Glutamatergic neuron (in vitro differentiated cells): ENCODE measurements around the gene MRPL36. TPM values are rescaled to one million over a fixed set of nuclear protein-coding genes. Genes with fewer than 3 reads are reported as not detected.
A peak's percentile ranks its signal among the peaks of the same experiment; 100 is the strongest.

Source experiments
- DNase-seq: peaks from one replicate; pipeline ENCODE4 v3.0.0; 2022
- H3K27ac Mint-ChIP-seq: one replicate; pipeline ENCODE4 v1.8.0; 2020; ENCODE audit warnings: mild to moderate bottlenecking, mixed read lengths, inconsistent platforms; ENCODE audit not compliant: unreplicated experiment
- H3K27me3 Mint-ChIP-seq: one replicate; pipeline ENCODE4 v1.8.0; 2020; ENCODE audit warnings: mild to moderate bottlenecking, moderate library complexity, mixed read lengths, inconsistent platforms; ENCODE audit not compliant: unreplicated experiment
- H3K36me3 Mint-ChIP-seq: one replicate; pipeline ENCODE4 v1.8.0; 2020; ENCODE audit warnings: mild to moderate bottlenecking, mixed read lengths, inconsistent platforms; ENCODE audit not compliant: unreplicated experiment
- H3K4me1 Mint-ChIP-seq: one replicate; pipeline ENCODE4 v1.8.0; 2020; ENCODE audit warnings: mild to moderate bottlenecking, low read depth, mixed read lengths, inconsistent platforms; ENCODE audit not compliant: unreplicated experiment
- H3K4me3 Mint-ChIP-seq: one replicate; pipeline ENCODE4 v1.8.0; 2020; ENCODE audit warnings: mild to moderate bottlenecking, mixed read lengths, inconsistent platforms; ENCODE audit not compliant: unreplicated experiment
- H3K9me3 Mint-ChIP-seq: one replicate; pipeline ENCODE4 v1.8.0; 2020; ENCODE audit warnings: mild to moderate bottlenecking, moderate library complexity, mixed read lengths, inconsistent platforms; ENCODE audit not compliant: unreplicated experiment
- total RNA-seq: library from RNA; stranded (reverse); fragmentation: NEBNext Ultra II Directional; extraction: Animal tissue kit (Norgen Biotek cat#: 25700); gene quantifications from one replicate; pipeline ENCODE4 v1.2.1, GENCODE V29; 2021; ENCODE audit not compliant: unreplicated experiment
- TF ChIP-seq, protein P1 (sequence below): fragments of 200-600 bp; sonication (generic); IDR thresholded peaks from one replicate; pipeline ENCODE4 v1.5.0; 2021; ENCODE audit not compliant: partially characterized antibody, unreplicated experiment

MRPL36 gene
- total RNA-seq, 1 donor from 2014 or later, result 40.0 TPM

DNA sequence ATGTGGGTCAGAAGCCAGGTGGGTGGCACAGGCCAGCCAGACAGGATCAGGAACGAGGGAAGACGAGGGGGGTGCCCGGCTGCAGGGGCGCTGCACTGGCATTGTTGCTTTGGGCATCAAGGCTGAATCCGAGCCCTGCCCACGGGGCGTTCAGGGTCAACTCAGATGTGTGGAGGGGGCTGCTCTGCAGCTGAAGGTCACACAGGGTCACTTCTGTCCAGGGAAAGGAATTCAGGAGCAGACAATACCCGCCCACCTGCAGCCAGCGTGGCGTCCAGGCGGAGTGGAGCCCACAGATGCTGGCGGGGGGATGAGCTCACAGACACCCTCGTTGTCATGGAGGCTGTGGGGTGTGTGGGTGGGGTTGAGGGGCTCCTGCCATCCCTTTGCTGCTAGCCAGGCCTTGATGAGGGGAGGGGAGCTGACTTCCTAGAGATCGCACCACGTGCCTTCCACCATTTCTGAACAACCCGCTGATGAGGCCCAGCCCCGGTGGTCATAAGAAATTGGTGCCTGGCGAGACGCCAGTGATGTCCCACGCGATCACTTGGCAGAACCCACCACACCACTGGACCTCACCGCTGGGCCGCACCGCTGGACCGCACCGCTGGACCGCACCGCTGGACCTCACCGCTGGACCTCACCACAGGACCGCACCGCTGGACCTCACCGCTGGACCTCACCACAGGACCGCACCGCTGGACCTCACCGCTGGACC is 31.2 kb downstream of the MRPL36 start:
- Mint-ChIP-seq H3K9me3 (no peaks in the 10 kb centered on the region), H3K27ac (no peak overlapping the region), H3K27me3 (peaks cover 2% of the 10 kb centered on the region), H3K4me1 (no peaks in the 10 kb centered on the region), H3K4me3 (no peak overlapping the region), H3K36me3 (no peaks in the 10 kb centered on the region)
- TF ChIP-seq, protein P1, sequence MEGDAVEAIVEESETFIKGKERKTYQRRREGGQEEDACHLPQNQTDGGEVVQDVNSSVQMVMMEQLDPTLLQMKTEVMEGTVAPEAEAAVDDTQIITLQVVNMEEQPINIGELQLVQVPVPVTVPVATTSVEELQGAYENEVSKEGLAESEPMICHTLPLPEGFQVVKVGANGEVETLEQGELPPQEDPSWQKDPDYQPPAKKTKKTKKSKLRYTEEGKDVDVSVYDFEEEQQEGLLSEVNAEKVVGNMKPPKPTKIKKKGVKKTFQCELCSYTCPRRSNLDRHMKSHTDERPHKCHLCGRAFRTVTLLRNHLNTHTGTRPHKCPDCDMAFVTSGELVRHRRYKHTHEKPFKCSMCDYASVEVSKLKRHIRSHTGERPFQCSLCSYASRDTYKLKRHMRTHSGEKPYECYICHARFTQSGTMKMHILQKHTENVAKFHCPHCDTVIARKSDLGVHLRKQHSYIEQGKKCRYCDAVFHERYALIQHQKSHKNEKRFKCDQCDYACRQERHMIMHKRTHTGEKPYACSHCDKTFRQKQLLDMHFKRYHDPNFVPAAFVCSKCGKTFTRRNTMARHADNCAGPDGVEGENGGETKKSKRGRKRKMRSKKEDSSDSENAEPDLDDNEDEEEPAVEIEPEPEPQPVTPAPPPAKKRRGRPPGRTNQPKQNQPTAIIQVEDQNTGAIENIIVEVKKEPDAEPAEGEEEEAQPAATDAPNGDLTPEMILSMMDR, result no peak
- no peak for DNase-seq

DNA sequence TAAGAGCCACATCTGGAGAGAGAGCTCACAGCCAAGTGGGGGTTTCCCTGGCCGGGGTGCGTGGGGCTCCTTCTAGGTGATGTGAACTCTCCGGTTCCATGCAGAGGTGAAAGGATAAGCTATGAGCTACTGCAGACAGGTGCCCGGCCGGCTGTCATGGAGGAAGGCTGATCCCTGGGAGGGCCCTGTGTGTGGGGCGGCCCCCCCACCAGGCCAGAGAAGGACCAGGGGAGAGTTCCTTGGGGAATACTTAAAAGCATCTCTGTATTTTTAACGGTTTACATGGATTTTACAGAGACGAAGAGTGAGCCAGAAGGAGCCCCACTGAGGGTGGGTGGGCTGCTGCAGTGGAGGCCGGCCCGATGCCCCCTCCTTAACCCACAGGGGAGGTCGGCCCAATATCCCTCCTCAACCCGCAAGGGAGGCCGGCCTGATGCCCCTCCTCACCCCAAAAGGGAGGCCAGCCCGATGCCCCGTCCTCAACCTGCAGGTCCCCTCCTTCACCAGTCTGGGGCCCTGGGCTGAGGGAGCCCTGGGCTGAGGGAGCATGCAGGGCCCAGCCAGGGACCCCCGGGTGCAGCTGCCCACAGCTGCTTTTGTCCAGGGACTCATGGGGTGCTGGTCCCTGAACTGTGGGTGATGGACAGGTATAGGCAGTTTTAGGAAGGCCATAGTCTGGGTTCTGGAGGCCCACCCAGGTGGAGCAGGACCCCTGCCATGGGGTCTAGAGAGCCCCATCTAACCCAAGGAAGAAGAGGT is 31.9 kb downstream of the MRPL36 start:
- Mint-ChIP-seq H3K4me3 (no peak overlapping the region), H3K4me1 (no peaks in the 10 kb centered on the region), H3K27me3 (peaks cover 2% of the 10 kb centered on the region), H3K36me3 (no peaks in the 10 kb centered on the region), H3K9me3 (peaks cover 2% of the 10 kb centered on the region), H3K27ac (no peak overlapping the region)
- DNase-seq, result no peak
- TF ChIP-seq, protein P1, result no peak

DNA sequence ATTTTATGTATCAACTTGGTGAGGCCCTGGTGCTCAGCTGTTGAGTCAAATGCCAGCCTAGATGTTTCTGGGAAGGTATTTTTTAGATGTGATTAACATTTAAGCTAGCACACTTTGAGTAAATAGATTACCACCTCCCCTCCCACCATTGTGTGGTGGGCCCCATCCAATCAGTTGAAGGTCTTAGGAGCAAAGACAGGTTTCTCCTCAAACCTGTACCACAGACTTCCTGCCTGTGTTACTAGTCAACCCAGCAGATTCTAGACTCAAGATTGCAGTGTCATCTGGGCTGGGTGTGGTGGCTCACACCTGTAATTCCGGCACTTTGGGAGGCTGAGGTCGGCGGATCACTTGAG is 33.8 kb downstream of the MRPL36 start:
- TF ChIP-seq, protein P1, result no peak
- H3K4me1 Mint-ChIP-seq, result no peaks in the 10 kb centered on the region
- H3K9me3 Mint-ChIP-seq, result peaks cover 4% of the 10 kb centered on the region
- H3K36me3 Mint-ChIP-seq, result no peaks in the 10 kb centered on the region
- DNase-seq, result no peak
- H3K27ac Mint-ChIP-seq, result no peak overlapping the region
- peaks cover 3% of the 10 kb centered on the region for H3K27me3 Mint-ChIP-seq
- H3K4me3 Mint-ChIP-seq, result no peak overlapping the region

GRCh38 chr5:1765141-1765879 is 34.3 kb downstream of the MRPL36 start:
- Mint-ChIP-seq H3K36me3 (no peaks in the 10 kb centered on the region), H3K27ac (no peak overlapping the region), H3K4me3 (no peak overlapping the region), H3K4me1 (no peaks in the 10 kb centered on the region), H3K9me3 (peaks cover 4% of the 10 kb centered on the region), H3K27me3 (peaks cover 2% of the 10 kb centered on the region)
- TF ChIP-seq, protein P1, result no peak
- no peak for DNase-seq

DNA sequence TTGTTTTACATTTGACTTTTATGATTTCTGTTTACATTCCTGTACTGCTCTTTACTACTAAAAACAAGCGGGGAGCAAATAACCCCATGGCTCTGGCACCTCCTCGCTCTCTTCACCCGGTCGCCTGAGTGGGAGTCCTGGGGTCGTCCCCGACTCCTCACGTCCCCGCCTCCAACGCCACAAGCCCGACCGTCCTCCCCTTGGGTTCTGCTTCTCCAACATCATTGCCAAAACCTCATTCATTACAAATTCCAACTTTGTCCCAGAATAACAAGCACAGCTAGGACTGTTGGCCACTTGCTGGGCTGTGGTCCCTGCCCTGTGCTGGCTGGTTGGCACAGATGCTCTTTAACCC is 35.1 kb downstream of the MRPL36 start:
- no peaks in the 10 kb centered on the region for H3K4me1 Mint-ChIP-seq
- peak overlapping the region; percentile 16 for H3K4me3 Mint-ChIP-seq
- TF ChIP-seq, protein P1, result no peak
- no peak for DNase-seq
- no peaks in the 10 kb centered on the region for H3K36me3 Mint-ChIP-seq
- peaks cover 2% of the 10 kb centered on the region for H3K27me3 Mint-ChIP-seq
- peaks cover 4% of the 10 kb centered on the region for H3K9me3 Mint-ChIP-seq
- H3K27ac Mint-ChIP-seq, result no peak overlapping the region
